Right lobe of liver (tissue), 4 donors: ENCODE measurements around the gene DLL1.

Experiments
- POLR2A ChIP-seq: fragments of 450-650 bp; IDR thresholded peaks from one replicate; pipeline ENCODE4 v1.6.1; 2017; ENCODE audit warnings: antibody characterized with exemption, mild to moderate bottlenecking
- TF ChIP-seq, protein P1 (sequence below), 4 donors: fragments of 200-600 bp in 3 of 4; fragments of 450-650 bp in 1 of 4; IDR thresholded peaks; one replicate each; pipeline versions ENCODE4 v1.5.1 to v1.8.0; 2016 to 2022; ENCODE audit warnings: antibody characterized with exemption in 4 of 4, mild to moderate bottlenecking in 2 of 4
- donor health status: DM: no; HTN: no; CAD: no.
- donor health status: DM: no; HTN: no; CAD: no.
- donor health status: DM: no; HTN: yes; CAD: no.

- TF ChIP-seq, protein P1, sequence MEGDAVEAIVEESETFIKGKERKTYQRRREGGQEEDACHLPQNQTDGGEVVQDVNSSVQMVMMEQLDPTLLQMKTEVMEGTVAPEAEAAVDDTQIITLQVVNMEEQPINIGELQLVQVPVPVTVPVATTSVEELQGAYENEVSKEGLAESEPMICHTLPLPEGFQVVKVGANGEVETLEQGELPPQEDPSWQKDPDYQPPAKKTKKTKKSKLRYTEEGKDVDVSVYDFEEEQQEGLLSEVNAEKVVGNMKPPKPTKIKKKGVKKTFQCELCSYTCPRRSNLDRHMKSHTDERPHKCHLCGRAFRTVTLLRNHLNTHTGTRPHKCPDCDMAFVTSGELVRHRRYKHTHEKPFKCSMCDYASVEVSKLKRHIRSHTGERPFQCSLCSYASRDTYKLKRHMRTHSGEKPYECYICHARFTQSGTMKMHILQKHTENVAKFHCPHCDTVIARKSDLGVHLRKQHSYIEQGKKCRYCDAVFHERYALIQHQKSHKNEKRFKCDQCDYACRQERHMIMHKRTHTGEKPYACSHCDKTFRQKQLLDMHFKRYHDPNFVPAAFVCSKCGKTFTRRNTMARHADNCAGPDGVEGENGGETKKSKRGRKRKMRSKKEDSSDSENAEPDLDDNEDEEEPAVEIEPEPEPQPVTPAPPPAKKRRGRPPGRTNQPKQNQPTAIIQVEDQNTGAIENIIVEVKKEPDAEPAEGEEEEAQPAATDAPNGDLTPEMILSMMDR (IDR thresholded peaks at IDR 0.05): no peak
- no peak for TF ChIP-seq POLR2A
These were observed 43.6 kb downstream of the DLL1 start for GRCh38 chr6:170247178-170247701.
